Liver (tissue), 9 donors: ENCODE data around the gene ARHGEF3. TPM values are rescaled to one million over a fixed set of nuclear protein-coding genes. Genes with fewer than 3 reads are reported as not detected.

Source experiments
- DNase-seq: peaks from one replicate; pipeline ENCODE4 v3.0.0-alpha.2; 2017; ENCODE audit warnings: low spot score
- H3K27ac ChIP-seq, 2 donors: one replicate each; pipeline ENCODE4 v1.7.0; 2013; ENCODE audit warnings: inconsistent platforms in 2 of 2, low read length in 2 of 2, control low read depth in 1 of 2, low read depth in 1 of 2, mild to moderate bottlenecking in 1 of 2
- H3K27me3 ChIP-seq, 4 donors: one replicate each; pipeline versions ENCODE4 v1.6.1 to v1.7.0; 2013; ENCODE audit warnings: low read length in 3 of 4, inconsistent platforms in 1 of 4, mild to moderate bottlenecking in 1 of 4, moderate library complexity in 1 of 4; ENCODE audit not compliant: control insufficient read depth in 4 of 4, insufficient read depth in 4 of 4
- H3K36me3 ChIP-seq, 4 donors: one replicate each; pipeline versions ENCODE4 v1.6.1 to v1.7.0; 2013; ENCODE audit warnings: low read length in 3 of 4, mild to moderate bottlenecking in 3 of 4, low read depth in 1 of 4, moderate library complexity in 1 of 4; ENCODE audit not compliant: control insufficient read depth in 4 of 4, insufficient read depth in 3 of 4
- H3K4me1 ChIP-seq, 4 donors: one replicate each; pipeline versions ENCODE4 v1.6.1 to v1.7.0; 2013; ENCODE audit warnings: low read length in 3 of 4, mild to moderate bottlenecking in 3 of 4, moderate library complexity in 1 of 4; ENCODE audit not compliant: control insufficient read depth in 4 of 4, insufficient read depth in 4 of 4
- H3K4me3 ChIP-seq, 3 donors: one replicate each; pipeline versions ENCODE4 v1.6.1 to v1.7.0; 2013; ENCODE audit warnings: low read length in 3 of 3, control low read depth in 1 of 3, low read depth in 1 of 3, mild to moderate bottlenecking in 1 of 3
- H3K9ac ChIP-seq, 2 donors: one replicate each; pipeline ENCODE4 v1.7.0; 2013; ENCODE audit warnings: low read length in 2 of 2, mild to moderate bottlenecking in 2 of 2, moderate library complexity in 2 of 2, control low read depth in 1 of 2, low read depth in 1 of 2
- H3K9me3 ChIP-seq, 4 donors: one replicate each; pipeline versions ENCODE4 v1.6.1 to v1.7.0; 2013; ENCODE audit warnings: low read length in 3 of 4; ENCODE audit not compliant: control insufficient read depth in 4 of 4
- EGR1 ChIP-seq, 2 donors: IDR thresholded peaks; 2 replicates each; pipeline ENCODE4 v1.6.1; 2016 to 2018; ENCODE audit warnings: antibody characterized with exemption in 2 of 2, low read depth in 2 of 2
- FOXA1 ChIP-seq: IDR thresholded peaks from 2 replicates; pipeline ENCODE4 v1.6.1; 2016; ENCODE audit warnings: antibody characterized with exemption
- FOXA2 ChIP-seq: IDR thresholded peaks from 2 replicates; pipeline ENCODE4 v1.6.1; 2016; ENCODE audit warnings: antibody characterized with exemption
- GABPA ChIP-seq, 2 donors: IDR thresholded peaks in 1 of 2; conservative IDR thresholded peaks in 1 of 2; 2 replicates each; pipeline ENCODE4 v1.6.1; 2016; ENCODE audit warnings: antibody characterized with exemption in 2 of 2, mild to moderate bottlenecking in 1 of 2, moderate library complexity in 1 of 2
- HNF4A ChIP-seq, 2 donors: conservative IDR thresholded peaks; 2 replicates each; pipeline ENCODE4 v1.6.1; 2016; ENCODE audit warnings: antibody characterized with exemption in 2 of 2, mild to moderate bottlenecking in 2 of 2
- HNF4G ChIP-seq: IDR thresholded peaks from 2 replicates; pipeline ENCODE4 v1.6.1; 2016; ENCODE audit warnings: antibody characterized with exemption
- JUND ChIP-seq, 2 donors: IDR thresholded peaks; 2 replicates each; pipeline ENCODE4 v1.6.1; 2016; ENCODE audit warnings: antibody characterized with exemption in 2 of 2
- NR2F2 ChIP-seq: IDR thresholded peaks from 2 replicates; pipeline ENCODE4 v1.6.1; 2016; ENCODE audit warnings: antibody characterized with exemption
- RAD21 ChIP-seq, 2 donors: IDR thresholded peaks; 2 replicates each; pipeline ENCODE4 v1.6.1; 2016; ENCODE audit warnings: antibody characterized with exemption in 2 of 2, mild to moderate bottlenecking in 2 of 2
- RXRA ChIP-seq, 2 donors: IDR thresholded peaks; 2 replicates each; pipeline ENCODE4 v1.6.1; 2017 to 2018; ENCODE audit warnings: antibody characterized with exemption in 2 of 2, mild to moderate bottlenecking in 1 of 2
- SP1 ChIP-seq: IDR thresholded peaks from 2 replicates; pipeline ENCODE4 v1.6.1; 2018; ENCODE audit warnings: antibody characterized with exemption, mild to moderate bottlenecking
- TAF1 ChIP-seq: conservative IDR thresholded peaks from 2 replicates; pipeline ENCODE4 v1.6.1; 2016; ENCODE audit warnings: antibody characterized with exemption, mild to moderate bottlenecking
- YY1 ChIP-seq: IDR thresholded peaks from 2 replicates; pipeline ENCODE4 v1.6.1; 2016; ENCODE audit warnings: antibody characterized with exemption, mild to moderate bottlenecking
- WGBS: extraction: QIAGEN DNeasy Blood & Tissue Kit; methylation state at CpG from one replicate; pipeline ENCODE4 v1.1.7; 2013; 5-methylcytosine and 5-hydroxymethylcytosine counted together
- polyA plus RNA-seq, 2 donors: library from polyadenylated mRNA; stranded (reverse) in 1 of 2; unstranded in 1 of 2; fragments of 200-250 nt in 1 of 2; fragments of >200 nt in 1 of 2; fragmentation: Nextera tagmentation in 1 of 2; extraction: Ambion mirVana in 1 of 2; gene quantifications; one replicate each; pipeline versions ENCODE4 v1.2.1 to v1.2.3, GENCODE V29; 2013 to 2015
- total RNA-seq, 2 donors: library from RNA; depleted of rRNA; stranded (reverse); fragments of >200 nt; gene quantifications; one replicate each; pipeline ENCODE4 v1.2.3, GENCODE V29; 2014
- TF ChIP-seq, protein P1 (sequence below): fragments of 150-350 bp; IDR thresholded peaks from 2 replicates; pipeline ENCODE4 v1.5.1; 2017; ENCODE audit warnings: improper control_type of control experiment, low read depth, low read length; ENCODE audit not compliant: missing input control
- TF ChIP-seq, protein P2 (sequence below): IDR thresholded peaks from 2 replicates; pipeline ENCODE4 v1.6.1; 2016; ENCODE audit warnings: antibody characterized with exemption, mild to moderate bottlenecking
- TF ChIP-seq, protein P3 (sequence below): IDR thresholded peaks from 2 replicates; pipeline ENCODE4 v1.6.1; 2016; ENCODE audit warnings: antibody characterized with exemption
- TF ChIP-seq, protein P4 (sequence below): IDR thresholded peaks from 2 replicates; pipeline ENCODE4 v1.6.1; 2016; ENCODE audit warnings: antibody characterized with exemption
- TF ChIP-seq, protein P5 (sequence below): IDR thresholded peaks from 2 replicates; pipeline ENCODE4 v1.6.1; 2016; ENCODE audit warnings: antibody characterized with exemption
- donor health status: healthy.
- donor health status: healthy.
- donor health status: healthy.
- donor health status: healthy.
- donor health status: healthy.

ARHGEF3 gene
- total and polyA plus RNA-seq, 4 donors: 1.6 to 7.9 (median 2.0) TPM

GRCh38 chr3:56747150-56747549 is 54.6 kb downstream of the ARHGEF3 start:
- Histone ChIP-seq H3K9ac (no peak overlapping the region), H3K9me3 (peaks cover 0 to 10% (median 4%) of the 10 kb centered on the region in 4 donors), H3K27ac (no peak overlapping the region), H3K4me3 (no peak overlapping the region), H3K4me1 (peaks cover 0 to 3% (median under 1%) of the 10 kb centered on the region in 4 donors), H3K36me3 (peaks cover 0 to 7% (median 0%) of the 10 kb centered on the region in 4 donors), H3K27me3 (no peaks in the 10 kb centered on the region)
- 94% methylated on average over 2 of the region's 2 CpGs for WGBS
- no peak for DNase-seq
- no peak for TF ChIP-seq RXRA (IDR thresholded peaks at IDR 0.05)
- TF ChIP-seq YY1: no peak
- TF ChIP-seq RAD21 (IDR thresholded peaks at IDR 0.05): no peak
- no peak for TF ChIP-seq SP1
- TF ChIP-seq FOXA2: no peak
- no peak for TF ChIP-seq JUND (IDR thresholded peaks at IDR 0.05)
- TF ChIP-seq, protein P1, sequence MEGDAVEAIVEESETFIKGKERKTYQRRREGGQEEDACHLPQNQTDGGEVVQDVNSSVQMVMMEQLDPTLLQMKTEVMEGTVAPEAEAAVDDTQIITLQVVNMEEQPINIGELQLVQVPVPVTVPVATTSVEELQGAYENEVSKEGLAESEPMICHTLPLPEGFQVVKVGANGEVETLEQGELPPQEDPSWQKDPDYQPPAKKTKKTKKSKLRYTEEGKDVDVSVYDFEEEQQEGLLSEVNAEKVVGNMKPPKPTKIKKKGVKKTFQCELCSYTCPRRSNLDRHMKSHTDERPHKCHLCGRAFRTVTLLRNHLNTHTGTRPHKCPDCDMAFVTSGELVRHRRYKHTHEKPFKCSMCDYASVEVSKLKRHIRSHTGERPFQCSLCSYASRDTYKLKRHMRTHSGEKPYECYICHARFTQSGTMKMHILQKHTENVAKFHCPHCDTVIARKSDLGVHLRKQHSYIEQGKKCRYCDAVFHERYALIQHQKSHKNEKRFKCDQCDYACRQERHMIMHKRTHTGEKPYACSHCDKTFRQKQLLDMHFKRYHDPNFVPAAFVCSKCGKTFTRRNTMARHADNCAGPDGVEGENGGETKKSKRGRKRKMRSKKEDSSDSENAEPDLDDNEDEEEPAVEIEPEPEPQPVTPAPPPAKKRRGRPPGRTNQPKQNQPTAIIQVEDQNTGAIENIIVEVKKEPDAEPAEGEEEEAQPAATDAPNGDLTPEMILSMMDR: no peak
- TF ChIP-seq, protein P2, sequence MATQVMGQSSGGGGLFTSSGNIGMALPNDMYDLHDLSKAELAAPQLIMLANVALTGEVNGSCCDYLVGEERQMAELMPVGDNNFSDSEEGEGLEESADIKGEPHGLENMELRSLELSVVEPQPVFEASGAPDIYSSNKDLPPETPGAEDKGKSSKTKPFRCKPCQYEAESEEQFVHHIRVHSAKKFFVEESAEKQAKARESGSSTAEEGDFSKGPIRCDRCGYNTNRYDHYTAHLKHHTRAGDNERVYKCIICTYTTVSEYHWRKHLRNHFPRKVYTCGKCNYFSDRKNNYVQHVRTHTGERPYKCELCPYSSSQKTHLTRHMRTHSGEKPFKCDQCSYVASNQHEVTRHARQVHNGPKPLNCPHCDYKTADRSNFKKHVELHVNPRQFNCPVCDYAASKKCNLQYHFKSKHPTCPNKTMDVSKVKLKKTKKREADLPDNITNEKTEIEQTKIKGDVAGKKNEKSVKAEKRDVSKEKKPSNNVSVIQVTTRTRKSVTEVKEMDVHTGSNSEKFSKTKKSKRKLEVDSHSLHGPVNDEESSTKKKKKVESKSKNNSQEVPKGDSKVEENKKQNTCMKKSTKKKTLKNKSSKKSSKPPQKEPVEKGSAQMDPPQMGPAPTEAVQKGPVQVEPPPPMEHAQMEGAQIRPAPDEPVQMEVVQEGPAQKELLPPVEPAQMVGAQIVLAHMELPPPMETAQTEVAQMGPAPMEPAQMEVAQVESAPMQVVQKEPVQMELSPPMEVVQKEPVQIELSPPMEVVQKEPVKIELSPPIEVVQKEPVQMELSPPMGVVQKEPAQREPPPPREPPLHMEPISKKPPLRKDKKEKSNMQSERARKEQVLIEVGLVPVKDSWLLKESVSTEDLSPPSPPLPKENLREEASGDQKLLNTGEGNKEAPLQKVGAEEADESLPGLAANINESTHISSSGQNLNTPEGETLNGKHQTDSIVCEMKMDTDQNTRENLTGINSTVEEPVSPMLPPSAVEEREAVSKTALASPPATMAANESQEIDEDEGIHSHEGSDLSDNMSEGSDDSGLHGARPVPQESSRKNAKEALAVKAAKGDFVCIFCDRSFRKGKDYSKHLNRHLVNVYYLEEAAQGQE: no peak
- TF ChIP-seq, protein P3, sequence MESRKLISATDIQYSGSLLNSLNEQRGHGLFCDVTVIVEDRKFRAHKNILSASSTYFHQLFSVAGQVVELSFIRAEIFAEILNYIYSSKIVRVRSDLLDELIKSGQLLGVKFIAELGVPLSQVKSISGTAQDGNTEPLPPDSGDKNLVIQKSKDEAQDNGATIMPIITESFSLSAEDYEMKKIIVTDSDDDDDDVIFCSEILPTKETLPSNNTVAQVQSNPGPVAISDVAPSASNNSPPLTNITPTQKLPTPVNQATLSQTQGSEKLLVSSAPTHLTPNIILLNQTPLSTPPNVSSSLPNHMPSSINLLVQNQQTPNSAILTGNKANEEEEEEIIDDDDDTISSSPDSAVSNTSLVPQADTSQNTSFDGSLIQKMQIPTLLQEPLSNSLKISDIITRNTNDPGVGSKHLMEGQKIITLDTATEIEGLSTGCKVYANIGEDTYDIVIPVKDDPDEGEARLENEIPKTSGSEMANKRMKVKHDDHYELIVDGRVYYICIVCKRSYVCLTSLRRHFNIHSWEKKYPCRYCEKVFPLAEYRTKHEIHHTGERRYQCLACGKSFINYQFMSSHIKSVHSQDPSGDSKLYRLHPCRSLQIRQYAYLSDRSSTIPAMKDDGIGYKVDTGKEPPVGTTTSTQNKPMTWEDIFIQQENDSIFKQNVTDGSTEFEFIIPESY: no peak
- no peak for TF ChIP-seq TAF1
- TF ChIP-seq EGR1 (IDR thresholded peaks at IDR 0.05; ENCODE audit: low read depth in 2 of 2): no peak
- TF ChIP-seq FOXA1: no peak
- TF ChIP-seq GABPA (IDR thresholded peaks at IDR 0.05 in 1 of 2, conservative IDR thresholded peaks at IDR 0.05 in 1 of 2): no peak
- no peak for TF ChIP-seq HNF4A (conservative IDR thresholded peaks at IDR 0.05)
- TF ChIP-seq HNF4G: no peak
- no peak for TF ChIP-seq NR2F2
- TF ChIP-seq, protein P4, sequence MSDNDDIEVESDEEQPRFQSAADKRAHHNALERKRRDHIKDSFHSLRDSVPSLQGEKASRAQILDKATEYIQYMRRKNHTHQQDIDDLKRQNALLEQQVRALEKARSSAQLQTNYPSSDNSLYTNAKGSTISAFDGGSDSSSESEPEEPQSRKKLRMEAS: no peak
- TF ChIP-seq, protein P5, sequence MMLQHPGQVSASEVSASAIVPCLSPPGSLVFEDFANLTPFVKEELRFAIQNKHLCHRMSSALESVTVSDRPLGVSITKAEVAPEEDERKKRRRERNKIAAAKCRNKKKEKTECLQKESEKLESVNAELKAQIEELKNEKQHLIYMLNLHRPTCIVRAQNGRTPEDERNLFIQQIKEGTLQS: no peak
